ENCODE measurements around the gene PCDHGA7. TPM values are rescaled to one million over a fixed set of nuclear protein-coding genes. Genes with fewer than 3 reads are reported as not detected.
"Not testable (repeated sequence)": the region's sequence is repeated elsewhere in the genome, so short reads cannot be mapped to it uniquely, and the experiment has no call there.

The PCDHGA7 gene
- total RNA-seq, 1 donor from 2014 or later = 6.3 TPM

DNA sequence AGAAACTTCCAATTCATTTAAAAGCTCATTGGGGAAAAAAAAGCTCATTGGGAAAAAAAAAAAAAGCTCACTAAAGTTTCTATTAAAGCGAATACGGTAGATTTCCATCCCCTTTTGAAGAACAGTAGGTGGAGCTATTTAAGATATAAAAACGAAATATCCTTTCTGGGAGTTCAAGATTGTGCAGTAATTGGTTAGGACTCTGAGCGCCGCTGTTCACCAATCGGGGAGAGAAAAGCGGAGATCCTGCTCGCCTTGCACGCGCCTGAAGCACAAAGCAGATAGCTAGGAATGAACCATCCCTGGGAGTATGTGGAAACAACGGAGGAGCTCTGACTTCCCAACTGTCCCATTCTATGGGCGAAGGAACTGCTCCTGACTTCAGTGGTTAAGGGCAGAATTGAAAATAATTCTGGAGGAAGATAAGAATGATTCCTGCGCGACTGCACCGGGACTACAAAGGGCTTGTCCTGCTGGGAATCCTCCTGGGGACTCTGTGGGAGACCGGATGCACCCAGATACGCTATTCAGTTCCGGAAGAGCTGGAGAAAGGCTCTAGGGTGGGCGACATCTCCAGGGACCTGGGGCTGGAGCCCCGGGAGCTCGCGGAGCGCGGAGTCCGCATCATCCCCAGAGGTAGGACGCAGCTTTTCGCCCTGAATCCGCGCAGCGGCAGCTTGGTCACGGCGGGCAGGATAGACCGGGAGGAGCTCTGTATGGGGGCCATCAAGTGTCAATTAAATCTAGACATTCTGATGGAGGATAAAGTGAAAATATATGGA lies 48.0 kb downstream of the PCDHGA7 start, which contains the start of gene PCDHGA12:
Gene PCDHGA12, plus strand, starts transcription at position 176 of the 782 bp plus-strand sequence. Its CDS starts 253 bp downstream, at position 429.
- DNase-seq (ENCODE audit: low spot score) = no peak
- H3K27ac Mint-ChIP-seq (ENCODE audit: unreplicated experiment) = peak within 1 kb of the TSS; percentile 27
- H3K4me3 Mint-ChIP-seq (ENCODE audit: unreplicated experiment) = peak within 1 kb of the TSS; percentile 85
- peaks cover 74% of the 10 kb centered on the region for H3K36me3 Mint-ChIP-seq (ENCODE audit: low read depth, unreplicated experiment)
- no peaks in the 10 kb centered on the region for H3K4me1 Mint-ChIP-seq (ENCODE audit: unreplicated experiment)
- peaks cover 45% of the 10 kb centered on the region for H3K9me3 Mint-ChIP-seq (ENCODE audit: unreplicated experiment)
- peaks cover 10% of the 10 kb centered on the region for H3K27me3 Mint-ChIP-seq (ENCODE audit: unreplicated experiment)
- TF ChIP-seq, protein P1, sequence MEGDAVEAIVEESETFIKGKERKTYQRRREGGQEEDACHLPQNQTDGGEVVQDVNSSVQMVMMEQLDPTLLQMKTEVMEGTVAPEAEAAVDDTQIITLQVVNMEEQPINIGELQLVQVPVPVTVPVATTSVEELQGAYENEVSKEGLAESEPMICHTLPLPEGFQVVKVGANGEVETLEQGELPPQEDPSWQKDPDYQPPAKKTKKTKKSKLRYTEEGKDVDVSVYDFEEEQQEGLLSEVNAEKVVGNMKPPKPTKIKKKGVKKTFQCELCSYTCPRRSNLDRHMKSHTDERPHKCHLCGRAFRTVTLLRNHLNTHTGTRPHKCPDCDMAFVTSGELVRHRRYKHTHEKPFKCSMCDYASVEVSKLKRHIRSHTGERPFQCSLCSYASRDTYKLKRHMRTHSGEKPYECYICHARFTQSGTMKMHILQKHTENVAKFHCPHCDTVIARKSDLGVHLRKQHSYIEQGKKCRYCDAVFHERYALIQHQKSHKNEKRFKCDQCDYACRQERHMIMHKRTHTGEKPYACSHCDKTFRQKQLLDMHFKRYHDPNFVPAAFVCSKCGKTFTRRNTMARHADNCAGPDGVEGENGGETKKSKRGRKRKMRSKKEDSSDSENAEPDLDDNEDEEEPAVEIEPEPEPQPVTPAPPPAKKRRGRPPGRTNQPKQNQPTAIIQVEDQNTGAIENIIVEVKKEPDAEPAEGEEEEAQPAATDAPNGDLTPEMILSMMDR (IDR thresholded peaks at IDR 0.05; ENCODE audit: unreplicated experiment) = no peak

DNA sequence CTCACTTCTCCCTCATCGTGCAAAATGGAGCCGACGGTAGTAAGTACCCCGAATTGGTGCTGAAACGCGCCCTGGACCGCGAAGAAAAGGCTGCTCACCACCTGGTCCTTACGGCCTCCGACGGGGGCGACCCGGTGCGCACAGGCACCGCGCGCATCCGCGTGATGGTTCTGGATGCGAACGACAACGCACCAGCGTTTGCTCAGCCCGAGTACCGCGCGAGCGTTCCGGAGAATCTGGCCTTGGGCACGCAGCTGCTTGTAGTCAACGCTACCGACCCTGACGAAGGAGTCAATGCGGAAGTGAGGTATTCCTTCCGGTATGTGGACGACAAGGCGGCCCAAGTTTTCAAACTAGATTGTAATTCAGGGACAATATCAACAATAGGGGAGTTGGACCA lies 48.7 kb downstream of the PCDHGA7 start:
- peaks cover 39% of the 10 kb centered on the region for H3K9me3 Mint-ChIP-seq (ENCODE audit: unreplicated experiment)
- peaks cover 10% of the 10 kb centered on the region for H3K27me3 Mint-ChIP-seq (ENCODE audit: unreplicated experiment)
- peaks cover 66% of the 10 kb centered on the region for H3K36me3 Mint-ChIP-seq (ENCODE audit: low read depth, unreplicated experiment)
- H3K27ac Mint-ChIP-seq (ENCODE audit: unreplicated experiment) = no peak overlapping the region
- H3K4me1 Mint-ChIP-seq (ENCODE audit: unreplicated experiment) = no peaks in the 10 kb centered on the region
- peak overlapping the region; percentile 84 for H3K4me3 Mint-ChIP-seq (ENCODE audit: unreplicated experiment)
- DNase-seq (ENCODE audit: low spot score) = no peak
- TF ChIP-seq, protein P1 (IDR thresholded peaks at IDR 0.05; ENCODE audit: unreplicated experiment) = no peak

DNA sequence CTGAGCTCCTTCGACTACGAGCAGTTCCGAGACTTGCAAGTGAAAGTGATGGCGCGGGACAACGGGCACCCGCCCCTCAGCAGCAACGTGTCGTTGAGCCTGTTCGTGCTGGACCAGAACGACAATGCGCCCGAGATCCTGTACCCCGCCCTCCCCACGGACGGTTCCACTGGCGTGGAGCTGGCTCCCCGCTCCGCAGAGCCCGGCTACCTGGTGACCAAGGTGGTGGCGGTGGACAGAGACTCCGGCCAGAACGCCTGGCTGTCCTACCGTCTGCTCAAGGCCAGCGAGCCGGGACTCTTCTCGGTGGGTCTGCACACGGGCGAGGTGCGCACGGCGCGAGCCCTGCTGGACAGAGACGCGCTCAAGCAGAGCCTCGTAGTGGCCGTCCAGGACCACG lies 49.8 kb downstream of the PCDHGA7 start:
- not testable (repeated sequence) for H3K27me3 Mint-ChIP-seq (ENCODE audit: unreplicated experiment); DNase-seq (ENCODE audit: low spot score); H3K4me1 Mint-ChIP-seq (ENCODE audit: unreplicated experiment); H3K27ac Mint-ChIP-seq (ENCODE audit: unreplicated experiment)
- H3K9me3 Mint-ChIP-seq (ENCODE audit: unreplicated experiment) = peaks cover 32% of the 10 kb centered on the region
- H3K4me3 Mint-ChIP-seq (ENCODE audit: unreplicated experiment) = peak overlapping the region; percentile 84
- peaks cover 56% of the 10 kb centered on the region for H3K36me3 Mint-ChIP-seq (ENCODE audit: low read depth, unreplicated experiment)

DNA sequence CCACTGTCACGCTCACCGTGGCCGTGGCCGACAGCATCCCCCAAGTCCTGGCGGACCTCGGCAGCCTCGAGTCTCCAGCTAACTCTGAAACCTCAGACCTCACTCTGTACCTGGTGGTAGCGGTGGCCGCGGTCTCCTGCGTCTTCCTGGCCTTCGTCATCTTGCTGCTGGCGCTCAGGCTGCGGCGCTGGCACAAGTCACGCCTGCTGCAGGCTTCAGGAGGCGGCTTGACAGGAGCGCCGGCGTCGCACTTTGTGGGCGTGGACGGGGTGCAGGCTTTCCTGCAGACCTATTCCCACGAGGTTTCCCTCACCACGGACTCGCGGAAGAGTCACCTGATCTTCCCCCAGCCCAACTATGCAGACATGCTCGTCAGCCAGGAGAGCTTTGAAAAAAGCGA lies 50.2 kb downstream of the PCDHGA7 start:
- not testable (repeated sequence) for H3K4me1 Mint-ChIP-seq (ENCODE audit: unreplicated experiment); H3K27ac Mint-ChIP-seq (ENCODE audit: unreplicated experiment); DNase-seq (ENCODE audit: low spot score); H3K27me3 Mint-ChIP-seq (ENCODE audit: unreplicated experiment)
- Mint-ChIP-seq H3K4me3 (ENCODE audit: unreplicated experiment) (peak overlapping the region; percentile 85), H3K36me3 (ENCODE audit: low read depth, unreplicated experiment) (peaks cover 52% of the 10 kb centered on the region), H3K9me3 (ENCODE audit: unreplicated experiment) (peaks cover 32% of the 10 kb centered on the region)

DNA sequence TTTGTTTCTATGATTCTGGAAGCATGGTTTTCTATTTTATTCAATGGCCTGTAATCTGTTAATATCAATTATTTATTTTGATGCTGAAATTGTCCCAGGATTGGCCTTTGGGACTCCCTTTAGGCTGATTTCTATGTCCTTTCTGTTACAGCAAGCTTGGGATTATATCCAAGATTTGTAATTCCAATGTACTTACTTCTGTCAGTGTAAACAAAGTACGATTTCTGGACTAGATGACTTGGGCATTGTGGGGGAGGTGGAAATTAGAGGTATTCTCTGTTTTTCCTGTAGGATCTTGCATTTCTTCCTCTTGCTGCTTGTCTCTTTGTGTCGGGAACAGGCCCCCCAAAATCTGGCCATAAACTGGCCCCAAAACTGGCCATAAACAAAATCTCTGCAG lies 51.5 kb downstream of the PCDHGA7 start:
- Mint-ChIP-seq H3K9me3 (ENCODE audit: unreplicated experiment) (peaks cover 25% of the 10 kb centered on the region), H3K4me1 (ENCODE audit: unreplicated experiment) (no peaks in the 10 kb centered on the region), H3K4me3 (ENCODE audit: unreplicated experiment) (peak overlapping the region; percentile 47), H3K27me3 (ENCODE audit: unreplicated experiment) (peaks cover 5% of the 10 kb centered on the region), H3K36me3 (ENCODE audit: low read depth, unreplicated experiment) (peaks cover 43% of the 10 kb centered on the region), H3K27ac (ENCODE audit: unreplicated experiment) (no peak overlapping the region)
- no peak for DNase-seq (ENCODE audit: low spot score)
- TF ChIP-seq, protein P1 (IDR thresholded peaks at IDR 0.05; ENCODE audit: unreplicated experiment) = no peak

Other genes starting within 250 kb of the PCDHGA7 start
- gene PCDHB5, start 247.5 kb upstream of the PCDHGA7 start, total RNA-seq (ENCODE audit: unreplicated experiment) = 7.8 TPM
- 1.1 TPM for gene PCDHB6, start 232.7 kb upstream of the PCDHGA7 start, total RNA-seq (ENCODE audit: unreplicated experiment)
- gene PCDHB7, start 210.1 kb upstream of the PCDHGA7 start, total RNA-seq (ENCODE audit: unreplicated experiment) = 4.6 TPM
- gene PCDHB8, start 205.0 kb upstream of the PCDHGA7 start, total RNA-seq (ENCODE audit: unreplicated experiment) = 9.2 TPM
- gene PCDHB16, start 200.4 kb upstream of the PCDHGA7 start, total RNA-seq (ENCODE audit: unreplicated experiment) = 10.9 TPM
- gene PCDHB9, start 195.6 kb upstream of the PCDHGA7 start, total RNA-seq (ENCODE audit: unreplicated experiment) = 15.2 TPM
- gene PCDHB10, start 190.4 kb upstream of the PCDHGA7 start, total RNA-seq (ENCODE audit: unreplicated experiment) = 10.3 TPM
- 6.4 TPM for gene PCDHB11, start 183.1 kb upstream of the PCDHGA7 start, total RNA-seq (ENCODE audit: unreplicated experiment)
- 8.4 TPM for gene PCDHB12, start 174.0 kb upstream of the PCDHGA7 start, total RNA-seq (ENCODE audit: unreplicated experiment)
- 7.1 TPM for gene PCDHB13, start 168.8 kb upstream of the PCDHGA7 start, total RNA-seq (ENCODE audit: unreplicated experiment)
- 8.4 TPM for gene PCDHB14, start 159.4 kb upstream of the PCDHGA7 start, total RNA-seq (ENCODE audit: unreplicated experiment)
- gene PCDHB15, start 137.3 kb upstream of the PCDHGA7 start, total RNA-seq (ENCODE audit: unreplicated experiment) = 10.5 TPM
- 0.62 TPM for gene SLC25A2, start 78.7 kb upstream of the PCDHGA7 start, total RNA-seq (ENCODE audit: unreplicated experiment)
- 86.4 TPM for gene TAF7, start 62.0 kb upstream of the PCDHGA7 start, total RNA-seq (ENCODE audit: unreplicated experiment)
- 1.4 TPM for gene PCDHGA1, start 52.2 kb upstream of the PCDHGA7 start, total RNA-seq (ENCODE audit: unreplicated experiment)
- 1.6 TPM for gene PCDHGA2, start 44.0 kb upstream of the PCDHGA7 start, total RNA-seq (ENCODE audit: unreplicated experiment)
- 1.4 TPM for gene PCDHGA3, start 38.9 kb upstream of the PCDHGA7 start, total RNA-seq (ENCODE audit: unreplicated experiment)
- 3.1 TPM for gene PCDHGB1, start 32.6 kb upstream of the PCDHGA7 start, total RNA-seq (ENCODE audit: unreplicated experiment)
- 2.0 TPM for gene PCDHGA4, start 27.7 kb upstream of the PCDHGA7 start, total RNA-seq (ENCODE audit: unreplicated experiment)
- gene PCDHGB2, start 22.7 kb upstream of the PCDHGA7 start, total RNA-seq (ENCODE audit: unreplicated experiment) = 11.1 TPM
- gene PCDHGA5, start 18.6 kb upstream of the PCDHGA7 start, total RNA-seq (ENCODE audit: unreplicated experiment) = 2.4 TPM
- 4.1 TPM for gene PCDHGB3, start 12.5 kb upstream of the PCDHGA7 start, total RNA-seq (ENCODE audit: unreplicated experiment)
- gene PCDHGA6, start 8.9 kb upstream of the PCDHGA7 start, total RNA-seq (ENCODE audit: unreplicated experiment) = 3.9 TPM
- gene PCDHGB4, start 5.0 kb downstream of the PCDHGA7 start, total RNA-seq (ENCODE audit: unreplicated experiment) = 13.2 TPM
- 2.6 TPM for gene PCDHGA8, start 9.9 kb downstream of the PCDHGA7 start, total RNA-seq (ENCODE audit: unreplicated experiment)
- gene PCDHGB5, start 15.2 kb downstream of the PCDHGA7 start, total RNA-seq (ENCODE audit: unreplicated experiment) = 5.5 TPM
- 3.1 TPM for gene PCDHGA9, start 20.0 kb downstream of the PCDHGA7 start, total RNA-seq (ENCODE audit: unreplicated experiment)
- gene PCDHGB6, start 25.3 kb downstream of the PCDHGA7 start, total RNA-seq (ENCODE audit: unreplicated experiment) = 60.0 TPM
- gene PCDHGA10, start 30.2 kb downstream of the PCDHGA7 start, total RNA-seq (ENCODE audit: unreplicated experiment) = 43.0 TPM
- 45.2 TPM for gene PCDHGB7, start 34.9 kb downstream of the PCDHGA7 start, total RNA-seq (ENCODE audit: unreplicated experiment)
- gene PCDHGA11, start 38.3 kb downstream of the PCDHGA7 start, total RNA-seq (ENCODE audit: unreplicated experiment) = 10.8 TPM
- 3.8 TPM for gene PCDHGA12, start 47.8 kb downstream of the PCDHGA7 start, total RNA-seq (ENCODE audit: unreplicated experiment)
- 68.2 TPM for gene PCDHGC3, start 93.2 kb downstream of the PCDHGA7 start, total RNA-seq (ENCODE audit: unreplicated experiment)
- gene PCDHGC4, start 102.3 kb downstream of the PCDHGA7 start, total RNA-seq (ENCODE audit: unreplicated experiment) = 3.5 TPM
- gene PCDHGC5, start 106.3 kb downstream of the PCDHGA7 start, total RNA-seq (ENCODE audit: unreplicated experiment) = 2.9 TPM
- 149 TPM for gene DIAPH1, start 236.3 kb downstream of the PCDHGA7 start, total RNA-seq (ENCODE audit: unreplicated experiment)

Data from endothelial cell (in vitro differentiated cells).